Measurements from ENCODE around the gene NUP188. TPM values are rescaled to one million over a fixed set of nuclear protein-coding genes. Genes with fewer than 3 reads are reported as not detected.
A peak's percentile ranks its signal among the peaks of the same experiment; 100 is the strongest.

The NUP188 gene
- total and polyA plus RNA-seq, 2 donors (not counting 1 experiment from before 2014, with no cell fraction given), result 42.8 to 83.6 TPM

GRCh38 chr9:128945798-128946501 is 1.5 kb upstream of the NUP188 start:
- Histone ChIP-seq H3K4me1 (ENCODE audit: control insufficient read depth in 2 of 2, insufficient read depth in 2 of 2, low read length in 2 of 2) (peaks cover 15 to 18% of the 10 kb centered on the region in 2 donors), H3K27ac (ENCODE audit: low read length in 2 of 2) (no peak overlapping the region), H3K27me3 (replicated peaks in 1 of 4; ENCODE audit: control extremely low read depth in 1 of 4, control insufficient read depth in 3 of 4, insufficient read depth in 4 of 4, low read length in 3 of 4) (no peaks in the 10 kb centered on the region), H3K79me2 (ENCODE audit: control insufficient read depth, insufficient read depth, low read length) (peaks cover 44% of the 10 kb centered on the region), H4K20me1 (ENCODE audit: control insufficient read depth, insufficient read depth, low read length, poor library complexity, severe bottlenecking) (no peaks in the 10 kb centered on the region), H2AFZ (ENCODE audit: insufficient read depth, low read depth, low read length, poor library complexity, severe bottlenecking) (no peak overlapping the region), H3K9ac (ENCODE audit: low read length) (no peak overlapping the region), H3K36me3 (replicated peaks in 1 of 2; ENCODE audit: control extremely low read depth in 1 of 2, control insufficient read depth in 1 of 2, extremely low read depth in 1 of 2, insufficient read depth in 2 of 2, low read length in 1 of 2) (peaks cover 0 to 4% of the 10 kb centered on the region in 2 experiments), H3K4me2 (replicated peaks; ENCODE audit: low read depth, low read length, poor library complexity, severe bottlenecking) (peak overlapping the region; percentile 91), H3K4me3 (ENCODE audit: control extremely low read depth in 1 of 5, extremely low read depth in 1 of 5, insufficient read depth in 1 of 5, low read depth in 2 of 5, low read length in 4 of 5) (no peak overlapping the region), H3K9me3 (ENCODE audit: control extremely low read depth in 1 of 3, control insufficient read depth in 2 of 3, insufficient read depth in 1 of 3, low read length in 2 of 3) (no peaks in the 10 kb centered on the region)
- Mint-ChIP-seq H3K4me3 (peak overlapping the region; percentile 97), H3K27ac (peak overlapping the region; percentile 61), H3K9me3 (ENCODE audit: insufficient read depth) (no peaks in the 10 kb centered on the region), H3K4me1 (peaks cover 27% of the 10 kb centered on the region), H3K27me3 (no peaks in the 10 kb centered on the region)
- ATAC-seq (ENCODE audit: low read depth) (no peak), DNase-seq (no peak)
- TF ChIP-seq CTCF (IDR thresholded peaks at IDR 0.05) (no peak), EZH2 (IDR thresholded peaks at IDR 0.05; ENCODE audit: borderline replicate concordance, insufficient read depth, low read depth, low read length, poor library complexity, severe bottlenecking) (no peak)
- intact Hi-C loops (cut with micrococcal nuclease), result loop anchor here (2.0 to 10.0 kb wide), 3 partner anchors 261 to 679 kb away; partner anchors contain the start of genes C9orf50, NTMT1 and URM1
- ChIA-PET POLR2A (interaction anchor here (1.2 kb wide), 1 partner anchor 116 kb away, joined by 3 read pairs; the partner anchor contains the start of gene SPOUT1), CTCF (no interaction called here)
- WGBS (ENCODE audit: insufficient coverage), result over 99% methylated on average over 15 of the region's 19 CpGs

Measured in B cell (primary cell).